ENCODE results near the gene EPHB2.

Gene EPHB2

GRCh38 chr1:22749503-22749902 is 38.9 kb downstream of the EPHB2 start:
- TF ChIP-seq EP300 (IDR thresholded peaks at IDR 0.05; ENCODE audit: borderline replicate concordance) (no peak), CREB1 (IDR thresholded peaks at IDR 0.05; ENCODE audit: low read depth) (no peak), TAF1 (IDR thresholded peaks at IDR 0.05; ENCODE audit: low read depth) (no peak), TCF12 (IDR thresholded peaks at IDR 0.05; ENCODE audit: low read depth) (no peak), CEBPB (IDR thresholded peaks at IDR 0.05) (no peak), USF1 (IDR thresholded peaks at IDR 0.05) (no peak), NFIC (IDR thresholded peaks at IDR 0.05) (no peak), REST (IDR thresholded peaks at IDR 0.05; ENCODE audit: low read depth) (no peak), FOXM1 (IDR thresholded peaks at IDR 0.05; ENCODE audit: borderline replicate concordance, low read depth) (no peak), TEAD4 (IDR thresholded peaks at IDR 0.05) (no peak), YY1 (IDR thresholded peaks at IDR 0.05; ENCODE audit: low read depth) (no peak), RAD21 (IDR thresholded peaks at IDR 0.05; ENCODE audit: low read depth) (no peak), MAX (IDR thresholded peaks at IDR 0.05) (no peak)

DNA sequence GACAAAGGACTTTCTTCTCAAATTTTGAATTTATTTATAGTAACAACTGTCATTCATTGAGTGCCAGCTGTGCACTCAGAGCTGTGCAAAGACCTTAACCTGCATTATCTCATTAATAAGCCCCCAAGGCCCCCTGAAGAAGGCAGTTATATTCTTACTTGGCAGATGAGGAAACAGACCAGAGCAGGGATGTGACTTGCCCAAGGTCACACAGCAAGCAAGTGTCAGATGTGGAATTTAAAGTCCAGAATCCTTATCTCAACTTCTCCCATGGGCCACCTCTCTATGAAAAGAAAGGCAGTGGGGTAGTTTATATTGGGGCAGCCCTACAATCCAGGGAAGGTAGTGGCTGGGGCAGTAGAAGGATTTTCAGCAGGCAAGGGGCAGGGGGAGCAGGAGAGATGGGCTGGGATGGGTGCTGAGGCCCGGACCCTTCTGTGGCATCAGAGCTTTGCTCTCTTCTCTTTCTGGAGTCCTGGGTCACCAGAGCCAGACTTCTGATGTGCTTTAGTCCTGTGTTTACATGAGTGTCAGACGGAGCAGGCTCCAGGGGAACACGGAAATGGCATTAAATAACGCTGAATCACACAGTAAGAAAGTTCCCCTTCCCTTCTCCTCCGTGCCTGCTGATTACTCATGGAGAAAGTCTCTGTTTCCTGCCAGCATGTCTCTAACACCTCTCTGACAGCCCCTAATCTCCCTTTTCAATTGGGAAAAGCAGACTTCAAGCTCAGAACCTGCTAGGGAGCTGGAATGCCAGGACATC is 39.5 kb downstream of the EPHB2 start:
- TF ChIP-seq CREB1 (IDR thresholded peaks at IDR 0.05; ENCODE audit: low read depth) (no peak), MAX (IDR thresholded peaks at IDR 0.05) (0 out of 2 replicates have a peak, but pooled peaks have one; percentile 51), EGR1 (IDR thresholded peaks at IDR 0.05) (no peak), EP300 (IDR thresholded peaks at IDR 0.05; ENCODE audit: borderline replicate concordance) (peak; percentile 72; the same call in 1 of the 2 replicates), ZBTB7A (IDR thresholded peaks at IDR 0.05; ENCODE audit: low read depth) (peak; percentile 21; the same call in 1 of the 2 replicates), NFIC (IDR thresholded peaks at IDR 0.05) (peak; percentile 42), REST (IDR thresholded peaks at IDR 0.05; ENCODE audit: low read depth) (no peak), TEAD4 (IDR thresholded peaks at IDR 0.05) (peak; percentile 55; the same call in 1 of the 2 replicates), TCF12 (IDR thresholded peaks at IDR 0.05; ENCODE audit: low read depth) (peak; percentile 72), FOXM1 (IDR thresholded peaks at IDR 0.05; ENCODE audit: borderline replicate concordance, low read depth) (peak; percentile 32; the same call in 1 of the 2 replicates)

GRCh38 chr1:22750685-22751051 is 40.0 kb downstream of the EPHB2 start:
- no peak for TF ChIP-seq REST (IDR thresholded peaks at IDR 0.05; ENCODE audit: low read depth)
- no peak for TF ChIP-seq USF1 (IDR thresholded peaks at IDR 0.05)
- no peak for TF ChIP-seq FOXM1 (IDR thresholded peaks at IDR 0.05; ENCODE audit: borderline replicate concordance, low read depth)
- peak; percentile 33; the same call in 1 of the 2 replicates for TF ChIP-seq EP300 (IDR thresholded peaks at IDR 0.05; ENCODE audit: borderline replicate concordance)
- TF ChIP-seq TAF1 (IDR thresholded peaks at IDR 0.05; ENCODE audit: low read depth): no peak
- no peak for TF ChIP-seq TCF12 (IDR thresholded peaks at IDR 0.05; ENCODE audit: low read depth)
- no peak for TF ChIP-seq CREB1 (IDR thresholded peaks at IDR 0.05; ENCODE audit: low read depth)
- no peak for TF ChIP-seq MAX (IDR thresholded peaks at IDR 0.05)
- no peak for TF ChIP-seq RAD21 (IDR thresholded peaks at IDR 0.05; ENCODE audit: low read depth)
- TF ChIP-seq EGR1 (IDR thresholded peaks at IDR 0.05): no peak
- TF ChIP-seq TEAD4 (IDR thresholded peaks at IDR 0.05): peak; percentile 8; the same call in 1 of the 2 replicates
- TF ChIP-seq ZBTB7A (IDR thresholded peaks at IDR 0.05; ENCODE audit: low read depth): no peak
- TF ChIP-seq CEBPB (IDR thresholded peaks at IDR 0.05): peak; percentile 80
- no peak for TF ChIP-seq YY1 (IDR thresholded peaks at IDR 0.05; ENCODE audit: low read depth)
- no peak for TF ChIP-seq NFIC (IDR thresholded peaks at IDR 0.05)

Measured in Ishikawa (cell line).